Jurkat, Clone E6-1 (cell line): ENCODE data around the gene SRSF7.
"Not testable (repeated sequence)": the region's sequence is repeated elsewhere in the genome, so short reads cannot be mapped to it uniquely, and the experiment has no call there.

ENCODE experiments used
- DNase-seq: peaks from one replicate; pipeline ENCODE4 v3.0.0-alpha.2; 2011; ENCODE audit warnings: low read depth, low spot score
- H3K4me3 ChIP-seq: 2 replicates; pipeline ENCODE4 v1.5.1; 2011; ENCODE audit warnings: mild to moderate bottlenecking, low read length, control low read depth, moderate library complexity

The SRSF7 gene

DNA sequence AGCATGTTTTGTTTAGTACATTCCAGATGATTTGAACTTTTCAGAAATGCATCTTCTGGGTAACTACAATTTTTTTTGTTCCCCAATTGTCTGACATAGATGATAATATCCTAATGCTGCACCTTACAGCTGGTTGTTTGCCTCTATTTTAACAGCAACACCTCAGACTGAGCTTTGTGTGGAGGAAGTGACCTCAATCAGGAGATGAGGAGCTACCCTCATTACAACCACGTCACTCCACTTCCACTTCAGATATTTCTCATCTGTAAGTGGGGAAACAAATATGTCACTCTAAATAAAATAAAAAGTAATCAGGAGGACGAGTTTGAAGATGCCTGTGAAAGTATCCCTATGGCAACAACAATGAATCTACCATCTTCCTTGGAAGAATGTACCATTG, 12.1 kb upstream of the SRSF7 start:
- no peak for DNase-seq
- no peak overlapping the region for H3K4me3 ChIP-seq

DNA sequence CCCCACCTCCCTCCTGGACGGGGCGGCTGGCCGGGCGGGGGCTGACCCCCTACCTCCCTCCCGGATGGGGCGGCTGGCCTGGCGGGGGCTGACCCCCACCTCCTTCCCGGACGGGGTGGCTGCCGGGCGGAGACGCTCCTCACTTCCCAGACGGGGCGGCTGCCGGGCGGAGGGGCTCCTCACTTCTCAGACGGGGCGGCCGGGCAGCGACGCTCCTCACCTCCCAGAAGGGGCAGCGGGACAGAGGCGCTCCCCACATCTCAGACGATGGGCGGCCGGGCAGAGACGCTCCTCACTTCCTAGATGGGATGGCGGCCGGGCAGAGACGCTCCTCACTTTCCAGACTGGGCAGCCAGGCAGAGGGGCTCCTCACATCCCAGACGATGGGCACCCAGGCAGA, 4.7 kb upstream of the SRSF7 start:
- H3K4me3 ChIP-seq, DNase-seq: not testable (repeated sequence)

DNA sequence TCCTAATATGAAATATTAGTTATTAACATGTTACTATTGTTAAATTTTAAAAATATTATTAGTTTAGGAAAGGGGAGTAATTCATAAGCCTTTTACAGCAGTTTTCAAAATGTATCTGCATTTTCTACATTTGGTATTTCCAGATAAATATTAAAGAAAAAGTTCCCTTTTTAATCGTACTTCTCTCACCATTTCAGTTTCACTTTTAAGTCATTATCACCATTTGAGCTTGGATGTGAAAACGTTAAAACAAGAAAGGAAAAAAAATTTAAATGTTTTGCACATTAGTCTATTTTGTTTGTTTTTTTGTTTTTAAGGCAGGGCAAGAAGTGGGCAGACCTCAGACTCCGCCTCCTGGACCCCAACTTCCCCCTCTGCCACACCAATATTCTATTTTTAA, 3.3 kb upstream of the SRSF7 start:
- no peak for DNase-seq
- H3K4me3 ChIP-seq = no peak overlapping the region

DNA sequence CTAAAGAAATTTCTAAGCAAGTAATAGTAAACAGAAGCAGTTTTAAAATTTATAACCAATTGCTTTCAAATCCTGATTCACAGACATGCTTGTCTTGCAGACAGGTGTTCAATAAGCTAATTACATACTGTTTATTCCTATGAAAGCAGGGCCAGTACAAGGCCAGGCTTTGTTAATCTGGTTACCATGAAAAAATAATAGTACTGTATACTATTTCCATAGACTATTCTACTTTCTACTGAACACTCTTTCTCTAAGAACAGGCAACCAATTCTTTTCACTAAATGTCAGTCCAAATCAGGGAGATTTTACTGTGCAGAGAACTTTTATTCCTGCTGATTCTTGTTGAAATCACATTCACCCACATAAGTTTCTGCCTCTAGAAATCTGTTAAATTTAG, 2.9 kb upstream of the SRSF7 start:
- no peak for DNase-seq
- no peak overlapping the region for H3K4me3 ChIP-seq

DNA sequence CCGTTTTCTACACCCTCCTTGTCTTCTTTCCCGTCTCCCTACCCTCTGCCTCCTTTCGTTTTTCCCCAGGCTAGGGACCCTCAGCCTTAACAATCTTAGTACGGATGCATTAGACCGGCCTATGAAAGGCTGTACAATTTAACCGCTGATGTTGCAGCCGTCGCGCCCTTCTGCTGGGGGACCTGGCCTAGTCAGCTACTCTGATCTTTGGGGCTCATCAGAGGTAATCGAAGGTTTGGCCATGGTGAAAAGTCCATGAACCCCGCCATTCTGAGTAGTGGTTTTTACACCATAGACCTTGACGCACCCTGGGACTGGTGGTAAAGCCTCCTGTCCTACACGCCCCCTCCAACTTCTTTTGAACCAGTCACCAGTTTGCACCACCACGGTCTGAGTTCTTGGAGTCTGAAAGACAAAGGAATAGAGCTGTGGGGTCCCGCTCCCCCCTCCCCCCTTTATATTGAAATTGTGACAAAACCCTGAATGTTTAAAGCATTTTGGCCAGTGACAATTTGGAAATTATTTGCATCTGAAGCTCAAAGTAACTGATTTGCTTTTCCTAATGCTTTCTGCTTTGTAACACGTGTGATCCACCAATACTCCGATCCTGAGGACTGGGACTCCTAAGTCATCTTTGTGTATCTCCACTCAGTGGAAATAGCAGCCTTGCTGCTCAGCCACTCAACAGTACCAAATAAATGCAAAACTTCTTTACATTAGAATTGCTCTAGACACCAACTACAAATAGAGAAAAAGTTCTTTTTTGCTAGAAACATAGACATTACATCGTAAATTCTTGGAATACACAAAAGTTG, 642 bp upstream of the SRSF7 start:
- peak; percentile 20 for DNase-seq
- H3K4me3 ChIP-seq = peak overlapping the region; percentile 84

DNA sequence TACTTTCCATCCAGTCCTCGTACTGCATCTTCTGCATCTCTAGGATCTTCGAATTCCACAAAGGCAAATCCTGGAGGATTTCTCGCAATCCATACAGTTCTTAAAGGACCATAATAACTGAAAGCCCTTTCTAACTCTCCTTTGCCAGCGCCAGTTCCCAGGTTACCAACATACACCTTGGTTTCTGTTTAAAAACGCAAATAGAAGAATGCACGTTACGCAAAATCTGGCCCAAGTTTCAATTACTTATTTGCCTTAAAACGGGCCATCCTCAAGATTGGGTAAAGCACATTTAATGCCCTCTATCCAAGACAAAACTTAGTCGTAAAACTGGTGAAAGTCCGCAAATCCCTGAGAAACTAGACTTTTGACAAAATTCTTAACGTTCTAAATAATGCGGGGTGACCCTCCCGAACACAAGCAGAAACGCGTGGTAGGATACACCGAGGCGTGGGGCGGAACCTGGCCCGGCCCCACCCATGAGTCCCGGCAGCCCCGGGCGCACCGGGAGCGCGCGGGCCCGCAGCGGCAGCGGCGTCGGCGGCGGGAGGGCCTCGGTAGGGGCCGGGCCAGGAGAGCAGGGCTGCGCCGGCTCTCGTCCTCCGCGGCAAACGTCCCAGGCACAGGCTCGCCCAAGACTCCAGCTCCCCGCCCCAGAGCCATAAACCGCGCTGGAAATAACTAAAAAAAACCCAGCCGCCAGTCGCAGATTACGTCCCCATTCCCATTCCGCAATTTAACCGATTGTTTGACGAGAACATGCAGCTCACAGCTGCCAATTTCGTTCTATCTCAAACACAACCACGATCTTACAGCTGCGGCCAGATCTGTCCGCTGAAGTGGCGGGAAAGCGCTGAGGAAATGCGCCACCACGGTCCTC, 910 bp downstream of the SRSF7 start:
- H3K4me3 ChIP-seq = peak overlapping the region; percentile 84
- DNase-seq = no peak

DNA sequence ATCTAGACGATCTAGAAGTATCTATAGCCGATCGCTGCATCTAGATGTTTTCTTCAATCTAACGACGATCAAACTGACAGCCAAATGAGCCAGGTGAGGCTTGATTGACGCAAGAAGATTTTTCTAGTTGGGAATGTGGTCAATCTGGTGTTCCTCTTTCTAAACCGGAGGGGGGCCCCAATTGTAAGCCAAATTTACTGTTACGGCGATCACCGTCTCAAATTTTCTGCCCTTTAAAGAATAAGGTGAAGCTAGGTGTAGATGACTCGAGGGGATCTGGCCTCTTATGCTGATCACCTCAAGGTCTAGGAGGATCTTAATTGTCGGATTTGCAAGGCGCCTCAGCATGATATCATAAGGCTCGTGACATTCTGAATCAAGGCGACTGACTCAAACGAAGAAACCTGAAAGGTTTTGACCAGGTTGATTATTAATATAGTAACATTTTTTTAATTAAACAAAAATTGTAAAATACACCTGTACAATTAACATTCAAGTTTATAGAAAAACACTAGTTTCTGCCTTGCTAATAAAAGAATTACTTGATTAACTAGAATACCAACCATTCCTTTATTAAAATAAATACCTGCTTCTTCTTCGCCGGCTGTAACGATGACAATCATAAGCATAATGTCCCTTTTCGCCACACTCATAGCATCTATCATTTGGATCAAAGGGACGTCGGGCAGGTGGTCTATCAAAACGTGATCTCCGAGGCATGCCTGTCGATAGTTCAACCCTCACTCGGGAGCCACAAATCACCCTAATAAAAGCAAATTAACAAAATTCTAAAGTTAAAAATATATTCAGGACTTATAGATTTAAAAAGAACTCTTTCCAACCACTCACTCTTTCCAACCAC, 2.0 kb downstream of the SRSF7 start:
- DNase-seq = no peak
- peak overlapping the region; percentile 84 for H3K4me3 ChIP-seq

DNA sequence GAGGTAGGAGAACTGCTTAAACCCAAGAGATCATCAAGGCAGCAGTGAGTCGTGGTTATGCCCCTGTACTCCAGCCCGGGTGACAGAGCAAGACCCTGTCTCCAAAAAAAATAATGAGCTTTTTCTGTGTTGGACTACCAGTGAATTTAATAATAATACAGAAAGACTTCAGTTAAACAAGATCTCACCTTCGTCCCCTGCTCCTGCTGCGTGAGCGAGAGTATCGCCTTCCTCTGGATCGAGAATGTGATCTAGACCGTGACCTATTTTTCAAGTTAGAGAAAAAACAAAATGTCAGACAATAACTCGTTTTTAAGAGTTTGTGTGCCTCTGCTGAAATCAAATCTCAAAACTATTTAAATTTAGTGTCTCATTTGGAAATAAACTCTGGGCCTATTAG, 2.8 kb downstream of the SRSF7 start:
- no peak for DNase-seq
- H3K4me3 ChIP-seq = no peak overlapping the region

DNA sequence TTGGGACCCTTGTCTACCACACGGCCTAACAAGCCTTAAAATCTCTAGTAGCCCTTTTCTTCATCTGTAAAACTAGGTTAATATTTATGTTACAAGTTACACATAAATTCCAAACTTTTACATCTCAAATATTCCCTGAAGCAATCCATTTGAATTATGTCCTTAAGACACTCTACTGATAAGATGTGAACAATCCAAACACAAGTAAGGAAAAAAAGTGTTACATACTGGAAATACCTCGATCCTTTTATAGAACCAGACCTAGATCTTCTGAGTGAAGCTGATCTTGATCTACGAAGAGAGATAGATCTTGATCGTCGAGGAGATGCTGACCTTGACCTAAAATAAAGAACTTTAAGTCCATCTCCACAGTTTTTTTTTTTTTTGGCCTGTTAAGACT, 3.3 kb downstream of the SRSF7 start:
- no peak overlapping the region for H3K4me3 ChIP-seq

DNA sequence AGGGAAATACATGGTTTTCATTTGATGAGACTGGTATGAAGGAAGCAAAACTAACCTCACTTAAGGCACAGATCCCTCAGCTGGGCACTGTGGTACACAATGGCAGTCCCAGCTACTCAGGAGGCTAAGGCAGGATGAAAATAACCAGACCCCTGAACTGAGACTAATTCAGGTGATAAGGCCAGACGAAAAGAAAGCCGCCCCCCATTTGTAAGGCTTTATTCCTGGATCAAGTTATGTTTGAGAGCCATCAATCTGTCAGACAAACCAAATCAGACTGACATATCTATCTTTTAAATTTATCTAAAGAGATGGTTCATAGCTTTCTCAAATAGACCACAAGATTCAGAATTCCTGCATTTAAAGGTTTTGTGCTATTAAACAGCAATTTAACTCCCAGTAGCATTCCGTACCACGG, 4.1 kb downstream of the SRSF7 start:
- no peak overlapping the region for H3K4me3 ChIP-seq
- DNase-seq = no peak

More for the DNA sequence above, 3.3 kb downstream of the SRSF7 start:
- no peak for DNase-seq

DNA sequence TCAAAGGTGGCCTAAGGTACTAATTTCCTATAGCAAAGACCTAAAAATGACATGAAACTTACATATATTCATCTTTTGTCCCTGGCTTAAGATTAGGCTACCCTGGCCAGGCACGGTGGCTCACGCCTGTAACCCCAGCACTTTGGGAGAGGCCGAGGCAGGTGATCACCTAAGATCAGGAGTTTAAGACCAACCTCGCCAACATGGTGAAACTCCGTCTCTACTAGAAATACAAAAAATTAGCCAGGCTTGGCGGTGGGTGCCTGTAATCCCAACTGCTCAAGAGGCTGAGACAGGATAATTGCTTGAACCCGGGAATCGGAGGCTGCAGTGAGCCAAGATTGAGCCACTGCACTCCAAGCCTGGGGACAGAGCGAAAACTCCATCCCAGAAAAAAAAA, 5.9 kb downstream of the SRSF7 start:
- no peak for DNase-seq
- H3K4me3 ChIP-seq = no peak overlapping the region

DNA sequence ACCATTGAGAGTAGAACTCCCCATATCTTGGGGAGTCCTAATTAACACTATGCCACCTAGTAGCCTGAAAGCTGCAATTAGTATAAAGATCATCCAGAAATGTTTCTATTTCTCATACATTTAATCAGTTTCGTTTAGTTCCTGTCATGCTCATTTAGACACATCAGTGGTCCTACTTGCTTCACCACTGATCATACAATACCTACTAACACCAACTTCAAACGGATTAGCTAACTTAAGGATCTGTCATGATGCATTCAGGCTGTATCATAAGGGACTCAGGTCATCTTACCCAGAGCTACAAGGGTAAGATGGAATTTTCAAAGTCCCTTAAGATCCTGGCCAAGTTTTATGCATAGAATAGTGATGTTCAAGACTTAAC, 6.8 kb downstream of the SRSF7 start:
- DNase-seq = no peak
- H3K4me3 ChIP-seq = no peak overlapping the region

DNA sequence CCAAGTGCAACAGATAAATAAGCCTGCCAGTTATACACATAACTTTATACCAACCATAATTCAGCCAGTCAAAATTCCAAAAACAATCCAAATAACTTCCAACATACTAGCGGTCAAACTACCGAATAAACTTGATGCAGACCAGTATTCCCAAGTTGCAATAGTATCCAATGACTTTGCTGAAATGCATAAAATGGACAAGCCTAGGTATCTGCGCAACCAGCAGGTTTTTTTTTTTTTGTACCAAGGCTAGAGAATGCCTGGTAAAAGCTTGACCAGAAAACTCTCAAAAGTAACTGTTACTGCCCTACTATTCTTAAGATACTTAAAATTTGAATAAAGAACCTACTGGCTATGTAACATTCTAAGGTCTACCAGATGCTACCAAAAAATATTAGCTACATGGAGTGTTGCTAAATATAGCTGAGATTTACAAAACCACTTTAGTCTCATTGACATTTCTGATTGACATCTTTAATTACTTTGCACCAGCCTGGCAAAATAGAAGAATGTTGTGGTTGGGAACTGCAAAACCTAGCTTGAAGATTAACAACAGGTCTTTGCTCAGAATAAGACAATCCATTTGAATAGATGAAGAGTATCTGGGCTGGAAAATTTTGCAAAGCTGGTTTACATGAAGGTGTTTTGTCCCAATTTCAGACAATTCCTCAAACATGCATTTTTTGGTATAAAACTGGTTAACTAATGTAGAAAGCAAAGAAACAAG, 7.3 kb downstream of the SRSF7 start:
- DNase-seq = no peak
- H3K4me3 ChIP-seq = no peak overlapping the region

DNA sequence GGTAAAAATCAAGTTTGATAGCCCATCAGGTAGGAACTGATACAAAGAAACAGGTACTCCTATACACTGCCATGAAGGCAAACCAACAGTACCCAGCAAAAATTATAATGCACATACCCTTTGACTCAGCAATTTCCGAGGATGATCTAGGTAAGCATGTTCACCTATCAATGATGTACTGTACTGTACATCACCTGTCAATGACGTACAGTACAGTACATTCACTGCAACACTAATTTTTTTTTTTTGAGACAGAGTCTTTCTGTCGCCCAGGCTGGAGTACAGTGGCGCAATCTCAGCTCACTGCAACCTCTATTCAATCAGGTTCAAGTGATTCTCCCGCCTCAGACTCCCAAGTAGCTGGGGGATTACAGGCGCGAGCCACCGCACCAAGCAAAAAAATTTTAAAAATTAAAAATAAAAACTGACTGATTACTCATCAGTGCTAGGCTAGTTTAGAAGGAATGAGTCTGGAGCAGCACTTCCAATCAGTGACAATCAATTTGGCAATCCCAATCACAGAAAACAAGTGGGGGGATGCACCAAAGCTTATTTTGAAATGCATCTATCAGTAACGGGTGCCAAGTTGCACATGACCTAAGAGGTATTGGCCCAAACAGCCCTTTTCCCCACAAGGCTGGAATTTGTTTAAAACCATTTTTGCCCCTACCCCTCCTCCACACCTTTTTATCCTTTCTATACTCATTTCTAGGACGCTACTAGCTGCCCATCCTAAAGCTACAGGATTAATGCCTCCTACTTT, 8.2 kb downstream of the SRSF7 start:
- H3K4me3 ChIP-seq = no peak overlapping the region
- DNase-seq = no peak

DNA sequence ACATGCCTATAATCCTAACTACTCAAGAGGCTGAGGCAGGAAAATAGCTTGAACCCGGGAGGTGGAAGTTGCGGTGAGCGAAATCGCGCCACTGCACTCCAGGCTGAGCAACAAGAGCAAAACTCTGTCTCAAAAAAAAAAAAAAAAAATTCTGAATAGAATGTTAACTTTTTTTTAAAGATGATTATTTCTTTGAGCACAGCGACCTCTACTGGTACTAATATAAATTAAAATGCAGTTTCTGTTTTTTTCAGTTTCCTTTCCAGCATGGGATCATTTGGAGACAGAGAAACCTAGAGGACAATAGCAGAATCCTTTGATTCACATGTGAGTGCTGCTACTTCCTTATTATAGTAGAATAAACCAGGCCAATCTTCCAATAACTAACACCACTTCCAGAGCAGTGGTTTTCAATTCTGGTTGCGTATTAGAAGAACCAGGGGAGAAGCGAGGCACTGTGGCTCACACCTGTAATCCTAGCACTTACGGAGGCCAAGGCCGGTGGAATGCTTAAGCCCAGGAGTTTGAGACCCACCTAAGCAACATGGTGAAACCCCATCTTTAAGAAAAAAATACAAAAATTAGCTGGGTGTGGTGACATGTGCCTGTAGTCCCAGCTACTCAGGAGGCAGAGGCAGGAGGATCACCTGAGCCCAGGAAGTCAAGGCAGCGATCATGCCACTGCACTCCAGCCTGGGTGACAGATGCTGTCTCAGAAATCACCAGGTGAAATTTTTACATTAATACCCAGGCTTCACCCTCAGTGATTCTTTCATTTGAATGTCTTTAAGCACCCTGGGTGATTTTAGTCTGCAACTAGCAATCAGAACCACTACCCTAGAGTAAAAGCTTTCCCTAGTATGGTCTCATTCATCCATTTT, 10.1 kb downstream of the SRSF7 start:
- no peak for DNase-seq
- no peak overlapping the region for H3K4me3 ChIP-seq

DNA sequence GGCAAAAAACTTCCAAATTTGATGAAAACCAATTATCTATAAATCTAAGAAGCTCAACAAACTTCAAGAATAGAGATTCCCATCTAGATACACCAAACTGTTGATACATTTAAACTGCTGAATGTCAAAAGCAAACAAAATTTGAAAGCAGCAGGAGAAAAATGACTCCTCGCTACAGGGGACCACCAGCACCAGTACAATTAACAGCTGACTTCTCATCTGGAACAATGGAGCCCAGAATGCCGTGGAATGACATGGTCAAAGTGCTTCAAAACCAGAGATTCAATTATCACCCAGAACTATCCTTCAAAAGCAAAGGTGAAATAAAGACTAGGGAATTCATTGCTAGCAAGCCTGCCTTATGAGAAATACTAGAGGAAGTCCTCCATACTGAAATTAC, 11.6 kb downstream of the SRSF7 start:
- H3K4me3 ChIP-seq = no peak overlapping the region

DNA sequence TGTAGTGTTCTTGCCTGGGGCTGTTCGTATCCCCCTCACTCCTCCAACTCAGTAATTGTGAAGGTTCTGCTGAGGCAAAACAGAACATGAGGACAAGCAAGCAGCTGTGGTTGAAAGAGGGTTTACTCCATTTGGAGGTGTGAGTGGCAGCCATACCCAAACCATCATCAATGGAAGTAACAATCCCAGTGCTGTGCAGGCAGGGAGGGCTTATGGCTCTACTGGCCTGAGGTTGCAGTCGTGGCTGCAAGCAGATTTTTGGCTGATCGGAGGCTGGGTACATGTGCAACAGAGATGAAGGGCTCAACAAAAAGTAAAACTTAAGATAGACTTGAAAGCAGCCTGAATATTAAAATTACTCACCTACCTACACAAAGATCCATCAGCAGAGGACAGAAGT, 13.2 kb downstream of the SRSF7 start:
- DNase-seq = no peak
- no peak overlapping the region for H3K4me3 ChIP-seq

More for the DNA sequence above, 11.6 kb downstream of the SRSF7 start:
- no peak for DNase-seq
